MV-4-11 (cell line): ENCODE measurements around the gene ARF4.
A peak's percentile ranks its signal among the peaks of the same experiment; 100 is the strongest.

Experiments
- DNase-seq: peaks from one replicate; lab custom pipeline; 2025; lab: John Stamatoyannopoulos, UW

ARF4 gene

DNA sequence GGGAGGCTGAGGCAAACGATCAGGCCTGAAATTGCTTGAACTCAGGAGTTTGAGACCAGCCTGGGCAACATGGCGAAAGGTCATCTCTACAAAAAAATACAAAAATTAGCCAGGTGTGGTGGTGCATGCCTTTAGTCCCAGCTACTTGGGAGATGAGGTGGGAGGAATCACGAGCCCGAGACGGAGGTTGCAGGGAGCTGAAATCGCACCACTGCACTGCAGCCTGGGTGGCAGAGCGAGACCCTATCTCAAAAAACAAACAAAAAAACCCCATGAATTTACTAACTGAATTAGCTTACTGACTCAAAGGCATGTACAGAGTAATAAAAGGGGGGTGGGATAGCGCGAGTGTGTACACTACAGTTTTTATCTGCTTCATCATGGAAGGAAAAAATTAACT, 19.3 kb downstream of the ARF4 start:
- no peak for DNase-seq

DNA sequence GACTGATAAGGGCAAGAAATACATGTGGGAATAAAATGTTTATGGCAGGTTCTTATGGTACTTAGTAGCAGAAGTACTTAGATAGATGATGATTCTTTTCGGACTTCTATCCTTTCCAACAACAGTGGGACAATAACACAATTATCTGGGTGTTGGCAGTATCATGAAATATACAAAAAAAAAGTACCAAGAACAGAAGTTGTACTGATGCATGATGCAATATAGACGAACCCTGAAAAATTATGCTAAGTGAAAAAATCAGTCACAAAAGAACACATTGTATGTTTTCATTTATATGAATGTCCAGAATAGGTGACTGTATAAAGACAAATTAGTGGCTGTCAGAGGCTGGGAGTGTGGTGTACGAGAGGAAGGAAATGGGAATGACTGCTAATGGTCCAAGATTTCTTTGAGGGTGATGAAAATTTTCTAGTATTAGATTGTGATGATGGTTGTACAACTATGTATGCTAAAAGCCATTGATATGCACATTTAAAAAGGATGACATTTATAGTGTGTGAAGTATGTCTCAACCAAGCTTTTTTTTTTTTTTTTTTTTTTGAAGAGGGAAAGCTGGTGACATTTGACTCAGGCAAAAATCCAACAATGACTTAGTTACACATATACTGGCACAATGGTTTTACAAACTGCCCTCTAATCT, 21.0 kb downstream of the ARF4 start:
- DNase-seq, result no peak

DNA sequence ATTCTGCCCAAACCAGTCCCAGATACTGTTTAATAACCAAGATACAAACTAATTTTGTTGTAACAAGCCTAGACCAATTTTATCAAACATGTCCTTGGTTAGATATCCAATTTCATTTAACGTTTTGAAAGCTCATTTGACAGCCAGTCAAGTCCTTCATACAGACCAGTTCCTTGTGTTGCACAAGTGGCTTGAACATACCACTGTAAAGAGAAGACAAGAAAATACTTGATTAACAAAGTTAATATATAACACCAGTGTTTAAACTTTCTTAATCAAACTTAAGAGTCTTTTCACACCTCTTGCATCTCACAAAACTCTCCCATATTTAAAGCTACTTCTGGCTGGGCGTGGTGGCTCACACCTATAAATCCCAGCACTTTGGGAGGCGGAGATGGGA, 25.0 kb downstream of the ARF4 start:
- DNase-seq, result no peak

DNA sequence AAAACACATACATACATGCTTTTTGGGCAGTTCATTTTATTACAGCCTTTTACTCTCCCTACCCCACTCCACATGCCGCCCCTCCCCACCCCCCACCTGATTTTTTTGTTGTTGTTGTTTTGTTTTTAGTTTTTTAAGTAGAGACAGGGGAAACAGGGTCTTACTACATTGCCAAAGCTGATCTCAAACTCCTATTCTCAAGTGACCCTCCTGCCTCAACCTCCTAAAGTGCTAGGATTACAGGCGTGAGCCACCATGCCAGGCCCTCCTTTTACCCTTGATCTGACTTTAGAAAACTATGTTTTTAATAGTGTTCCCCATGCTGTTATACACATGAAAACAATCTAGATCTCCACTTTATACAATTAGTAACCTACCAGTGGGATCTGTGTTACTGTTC, 26.3 kb downstream of the ARF4 start:
- DNase-seq, result no peak

DNA sequence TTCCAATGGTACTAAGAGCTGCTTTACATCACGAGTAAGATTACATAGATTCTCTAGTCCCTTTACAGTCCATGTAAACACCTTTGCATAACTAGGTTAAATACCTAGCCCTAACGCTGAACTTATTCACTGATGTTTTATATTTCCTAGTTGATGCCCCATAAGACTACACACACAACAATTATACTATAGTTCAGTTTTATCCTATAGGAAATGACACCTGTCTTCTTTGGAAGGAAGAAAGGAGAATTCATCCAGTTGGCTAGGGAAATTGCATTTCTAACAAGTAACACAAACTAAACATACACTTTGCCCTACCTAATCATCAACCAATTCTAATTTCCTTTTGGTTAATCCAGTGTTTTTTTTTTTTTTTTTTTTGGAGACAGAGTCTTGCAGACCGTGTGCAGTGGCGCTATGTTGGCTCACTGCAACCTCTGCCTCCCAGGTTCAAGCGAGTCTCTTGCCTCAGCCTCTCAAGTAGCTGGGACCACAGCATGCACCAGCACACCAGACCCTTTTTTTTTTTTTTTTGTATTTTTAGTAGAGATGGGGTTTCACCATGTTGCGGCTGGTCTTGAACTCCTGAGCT, 27.2 kb downstream of the ARF4 start:
- no peak for DNase-seq

DNA sequence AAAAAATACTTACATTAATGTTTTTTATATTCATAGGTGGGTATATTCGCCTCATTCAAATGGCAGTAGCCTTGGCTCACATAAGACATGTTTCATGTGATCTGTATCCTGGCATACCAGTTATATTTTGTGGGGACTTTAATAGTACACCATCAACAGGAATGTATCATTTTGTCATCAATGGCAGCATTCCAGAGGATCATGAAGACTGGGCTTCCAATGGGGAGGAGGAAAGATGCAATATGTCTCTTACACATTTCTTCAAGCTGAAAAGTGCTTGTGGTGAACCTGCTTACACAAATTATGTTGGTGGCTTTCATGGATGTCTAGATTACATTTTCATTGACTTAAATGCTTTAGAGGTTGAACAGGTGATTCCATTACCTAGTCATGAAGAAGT, 37.6 kb downstream of the ARF4 start:
- DNase-seq, result no peak

DNA sequence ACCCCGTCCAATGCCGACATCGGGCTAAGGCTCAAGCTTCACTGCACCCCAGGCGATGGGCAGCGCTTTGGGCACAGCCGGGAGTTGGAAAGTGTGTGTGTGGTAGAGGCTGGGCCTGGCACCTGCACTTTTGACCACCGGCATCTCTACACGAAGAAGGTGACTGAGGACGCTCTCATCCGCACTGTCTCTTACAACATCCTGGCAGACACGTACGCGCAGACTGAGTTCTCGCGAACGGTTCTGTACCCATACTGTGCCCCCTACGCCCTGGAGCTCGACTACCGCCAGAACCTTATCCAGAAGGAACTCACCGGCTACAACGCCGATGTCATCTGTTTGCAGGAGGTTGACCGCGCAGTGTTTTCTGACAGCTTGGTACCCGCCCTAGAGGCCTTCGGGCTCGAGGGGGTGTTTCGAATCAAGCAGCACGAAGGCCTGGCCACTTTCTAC, 40.0 kb downstream of the ARF4 start:
- DNase-seq, result no peak

DNA sequence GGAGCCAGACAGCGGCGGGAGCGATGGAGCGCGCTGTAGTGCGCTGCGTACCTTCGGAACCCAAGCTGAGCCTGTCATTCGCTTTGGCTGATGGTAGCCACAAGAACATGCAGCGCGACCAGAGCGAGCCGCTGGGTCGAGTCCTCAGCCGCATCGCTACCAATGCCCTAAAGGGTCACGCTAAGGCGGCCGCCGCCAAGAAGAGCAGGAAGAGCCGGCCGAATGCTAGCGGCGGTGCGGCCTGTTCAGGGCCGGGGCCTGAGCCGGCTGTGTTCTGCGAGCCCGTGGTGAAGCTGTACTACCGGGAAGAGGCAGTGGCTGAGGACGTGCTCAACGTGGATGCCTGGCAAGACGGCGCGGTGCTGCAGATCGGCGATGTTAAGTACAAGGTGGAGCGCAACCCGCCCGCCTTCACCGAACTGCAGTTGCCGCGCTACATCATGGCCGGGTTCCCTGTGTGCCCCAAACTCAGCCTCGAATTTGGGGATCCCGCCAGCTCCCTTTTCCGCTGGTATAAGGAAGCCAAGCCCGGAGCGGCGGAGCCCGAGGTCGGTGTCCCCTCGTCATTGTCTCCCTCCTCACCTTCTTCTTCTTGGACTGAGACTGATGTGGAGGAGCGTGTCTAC, 40.6 kb downstream of the ARF4 start:
- DNase-seq, result no peak

DNA sequence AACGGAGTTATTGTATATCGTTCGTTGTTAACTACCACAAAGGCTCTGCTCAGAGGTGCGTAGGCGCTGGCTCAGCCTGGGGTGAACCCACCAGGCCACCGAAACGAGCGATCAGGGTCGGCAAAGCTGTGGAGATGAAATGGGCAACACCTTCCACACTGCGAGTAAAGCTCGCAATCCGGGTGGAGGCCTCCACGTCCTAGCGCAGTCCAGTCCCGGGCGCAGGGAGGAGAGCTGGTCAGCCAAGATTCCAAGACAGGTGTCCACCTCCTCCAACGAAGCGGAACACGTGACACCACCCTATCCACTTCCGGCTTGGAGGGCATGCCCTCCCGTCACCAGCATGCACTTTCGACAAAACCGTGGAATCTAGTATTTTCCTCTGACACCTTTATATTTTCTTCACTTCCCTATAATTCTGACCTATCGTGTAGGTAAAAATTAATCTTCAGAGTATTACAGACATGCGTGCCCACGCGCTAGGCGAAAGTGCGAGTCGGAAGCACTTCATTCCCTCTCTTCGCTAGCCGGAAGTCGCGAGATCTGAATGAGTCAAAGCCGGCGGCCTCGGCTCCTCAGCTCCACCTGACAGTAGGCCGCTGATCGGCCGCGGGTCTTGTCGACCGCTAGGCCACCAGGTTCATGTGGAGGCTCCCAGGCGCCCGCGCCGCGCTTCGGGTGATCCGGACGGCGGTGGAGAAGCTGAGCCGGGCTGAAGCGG, 41.2 kb downstream of the ARF4 start, which contains the start of gene PDE12:
Gene PDE12 (plus strand): TSS at position 537 of the 721 bp plus-strand sequence. CDS start 106 bp downstream, at position 643.
- peak; percentile 83 for DNase-seq

DNA sequence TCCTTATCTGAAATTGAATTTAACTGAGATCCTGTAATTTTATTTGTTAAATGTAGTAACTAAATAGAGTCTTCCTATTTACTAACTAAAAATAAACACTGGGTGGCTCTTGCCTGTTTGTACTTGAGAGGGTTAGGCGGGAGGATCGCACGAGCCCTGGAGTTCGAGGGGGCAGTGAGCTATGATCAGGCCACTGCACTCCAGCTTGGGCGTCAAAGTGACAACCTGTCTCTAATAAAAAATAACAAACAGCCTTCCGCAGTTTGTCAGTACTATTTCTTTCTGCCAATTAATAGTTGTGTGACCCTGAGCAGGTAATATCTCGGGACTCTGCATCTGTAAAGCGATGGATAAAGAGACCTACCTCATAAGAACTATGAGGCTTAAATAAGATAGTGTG, 41.8 kb downstream of the ARF4 start:
- no peak for DNase-seq

DNA sequence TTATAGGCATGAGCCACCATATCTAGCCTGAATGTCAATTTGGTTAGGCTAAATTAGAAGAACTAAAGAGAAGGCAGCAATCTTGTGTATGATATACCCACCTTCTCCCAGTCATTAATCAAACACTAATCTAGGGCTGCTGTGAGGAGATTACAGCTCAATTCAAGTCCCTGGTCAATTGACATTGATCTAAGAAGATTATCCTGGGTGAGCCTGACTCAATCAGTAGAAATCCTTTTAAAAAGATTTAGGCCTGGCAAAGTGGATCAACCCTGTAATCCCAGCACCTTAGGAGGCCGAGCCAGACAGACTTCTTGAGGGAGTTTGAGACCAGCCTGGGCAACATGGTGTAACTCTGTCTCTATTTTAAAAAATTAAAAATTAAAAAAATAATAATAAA, 50.5 kb downstream of the ARF4 start:
- no peak for DNase-seq

DNA sequence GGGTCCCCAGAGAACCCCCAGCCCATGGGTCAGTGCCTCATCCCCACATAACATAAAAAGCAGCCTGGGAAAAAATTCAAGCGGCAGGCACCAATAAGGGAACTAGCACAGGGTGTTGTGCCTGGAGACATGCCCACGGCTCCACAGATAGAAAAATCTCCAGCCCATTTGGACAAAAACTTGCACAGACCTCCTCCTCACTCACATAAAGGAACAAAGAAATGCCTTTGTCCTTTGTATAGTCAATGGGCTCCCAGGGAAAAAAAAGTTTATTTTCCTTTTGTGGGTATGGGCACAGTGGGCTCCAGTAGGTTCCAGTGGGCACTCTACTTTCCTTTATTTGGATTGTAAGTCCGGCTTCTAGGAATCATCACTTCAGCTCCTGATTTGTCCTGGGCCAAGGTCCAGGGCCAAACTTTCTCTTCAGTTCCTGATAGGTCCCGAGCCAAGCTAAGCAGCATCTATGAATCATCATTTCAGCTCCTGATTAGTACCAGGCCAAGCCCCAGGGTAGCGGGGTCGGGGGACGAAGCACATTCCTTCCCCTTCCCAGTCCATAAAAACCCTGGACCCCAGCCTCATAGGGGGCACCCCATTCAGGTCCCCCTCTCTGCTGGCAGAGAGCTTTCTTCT, 51.4 kb downstream of the ARF4 start:
- DNase-seq, result no peak

DNA sequence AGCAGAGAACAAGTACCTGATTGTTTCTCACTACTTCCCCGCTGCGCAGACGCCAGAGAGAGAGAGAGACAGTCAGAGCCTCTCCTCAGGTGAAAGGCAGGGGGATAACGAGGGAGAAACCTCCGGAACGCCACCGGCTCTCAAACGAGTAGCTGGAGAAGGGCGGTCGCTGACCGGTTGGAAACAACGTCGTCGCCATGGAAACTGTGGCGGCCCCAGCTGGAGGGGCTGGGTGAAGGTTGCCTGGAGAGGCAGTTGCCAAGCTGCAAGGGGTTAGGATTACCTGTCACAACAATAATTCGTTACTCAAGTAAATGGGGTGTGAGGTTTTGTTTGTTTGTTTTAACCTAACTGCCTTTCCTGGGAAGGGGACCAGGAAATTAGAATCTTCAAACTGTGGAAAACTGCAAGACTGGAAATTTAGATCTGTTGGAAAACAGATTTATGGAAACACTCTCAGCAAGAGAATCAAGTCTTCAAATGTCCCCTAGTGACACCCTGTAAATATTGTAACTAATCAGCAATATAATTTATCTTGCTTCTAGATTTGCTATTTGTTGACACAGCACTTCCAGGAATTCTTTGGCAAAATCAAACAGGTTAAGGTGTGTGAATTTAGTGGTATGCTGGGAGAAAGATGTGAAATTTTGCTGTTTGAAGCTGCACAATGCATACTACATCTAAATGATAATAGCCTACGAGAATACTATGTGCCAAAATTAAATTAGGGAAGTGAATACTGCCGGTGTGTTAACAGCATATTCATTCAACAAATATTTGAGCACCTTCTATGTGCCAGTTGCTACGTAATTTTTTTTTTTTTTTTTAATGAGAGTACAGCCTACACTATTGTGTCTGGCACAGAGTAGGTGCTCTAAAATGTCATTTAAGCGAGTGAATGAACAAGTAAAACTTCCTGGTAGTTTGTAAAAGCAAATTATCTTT, 52.7 kb downstream of the ARF4 start, which contains the start of gene DNAH12:
Gene DNAH12 (minus strand): TSS at position 164 of the 945 bp plus-strand sequence. CDS start 1,474 bp downstream, outside the sequence.
- no peak for DNase-seq

DNA sequence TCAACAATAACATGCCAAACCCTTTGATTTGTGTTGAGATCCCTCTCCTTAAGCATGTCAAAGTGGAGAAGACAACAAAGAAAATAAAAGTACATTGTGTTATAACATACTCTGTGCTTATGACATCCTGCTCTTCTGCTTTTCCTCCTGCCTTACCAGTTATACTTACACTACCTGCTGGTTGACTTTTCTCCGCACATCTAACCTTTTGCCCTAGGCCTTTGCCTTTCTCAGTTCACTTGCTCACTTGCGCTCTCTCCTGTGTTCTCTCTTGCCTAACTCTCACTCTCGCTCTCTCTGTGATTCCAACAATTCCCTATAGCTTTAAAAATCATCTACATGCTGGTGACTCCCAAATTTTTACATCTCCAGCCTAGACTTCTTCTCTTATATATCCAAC, 58.7 kb downstream of the ARF4 start:
- DNase-seq, result no peak

DNA sequence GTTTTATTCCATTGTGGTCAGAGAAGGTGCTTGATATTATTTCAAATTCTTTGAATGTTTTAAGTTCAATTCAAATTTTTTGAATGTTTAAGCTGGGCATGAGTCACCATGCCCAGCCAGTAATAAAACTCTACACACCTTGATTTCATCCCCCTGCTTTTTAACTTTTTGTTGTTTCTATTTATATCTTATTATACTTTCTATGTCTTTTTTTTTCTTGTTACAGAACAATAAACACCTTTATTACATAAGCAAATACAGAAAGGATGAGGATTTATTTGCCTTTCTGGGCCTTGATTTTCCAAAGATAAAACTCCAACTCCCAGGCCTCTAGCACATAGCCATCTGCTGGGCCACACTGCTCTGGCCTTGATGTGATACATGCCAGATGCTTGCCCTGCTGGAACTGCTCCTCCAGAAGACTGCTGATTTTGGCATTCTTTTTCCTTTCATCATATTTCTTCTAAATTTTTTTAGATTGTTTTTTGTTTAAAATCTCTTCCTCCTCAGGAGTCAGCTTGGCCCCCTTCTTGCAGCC, 67.0 kb downstream of the ARF4 start:
- no peak for DNase-seq
